ENCODE results near the gene SP6.

The SP6 gene

DNA sequence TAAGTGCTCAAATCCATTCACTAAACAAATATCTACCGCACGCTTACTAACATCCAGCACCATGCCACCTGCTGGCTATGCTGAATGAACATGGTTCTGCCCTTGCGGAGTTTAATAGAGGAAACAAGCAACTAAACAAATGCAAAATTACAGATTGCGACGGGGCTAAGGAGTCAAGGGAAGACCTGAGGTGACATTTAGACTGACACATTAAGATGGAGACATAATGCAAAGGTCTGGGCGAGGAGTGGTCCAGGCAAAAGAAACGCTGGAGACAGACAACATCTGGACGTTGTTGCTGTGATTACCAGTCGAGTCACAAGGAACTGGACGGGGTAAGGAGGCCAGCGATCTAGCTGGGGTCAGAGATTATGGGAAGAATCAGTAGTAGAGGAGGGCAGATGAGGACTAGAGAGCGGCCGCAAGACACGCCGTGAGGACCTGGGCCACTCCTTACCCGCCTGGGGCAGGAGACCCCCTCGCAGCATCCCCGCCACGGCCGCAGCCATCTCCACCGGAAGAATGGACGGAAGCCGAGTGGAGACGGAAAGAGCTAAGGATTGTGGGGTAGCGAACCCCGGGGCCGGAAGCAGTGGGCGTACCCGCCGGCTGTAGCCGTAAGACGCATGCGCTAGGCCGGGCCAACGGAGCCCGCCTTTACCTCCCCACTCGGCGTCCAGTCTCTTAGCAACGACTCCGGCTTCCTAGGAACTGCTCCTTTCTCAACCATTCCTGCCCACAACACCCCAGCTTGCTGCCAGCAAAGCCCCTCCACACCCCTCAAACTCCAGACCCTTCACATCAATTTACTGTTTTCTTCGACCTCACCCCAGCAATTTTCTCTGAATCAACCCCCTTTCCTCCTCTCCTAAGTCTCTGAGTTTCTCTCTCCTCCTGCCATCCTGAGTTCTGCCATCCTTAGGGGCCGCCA, 19.7 kb downstream of the SP6 start, which contains the start of the genes LRRC46 and MRPL10:
Gene LRRC46, plus strand, starts transcription at position 668 of the 931 bp plus-strand sequence. CDS start 320 bp downstream, outside the sequence.
Gene MRPL10, minus strand, starts transcription at position 539 of the 931 bp plus-strand sequence. Its CDS starts 30 bp downstream, at position 509.
- peak; percentile 91 for DNase-seq

DNA sequence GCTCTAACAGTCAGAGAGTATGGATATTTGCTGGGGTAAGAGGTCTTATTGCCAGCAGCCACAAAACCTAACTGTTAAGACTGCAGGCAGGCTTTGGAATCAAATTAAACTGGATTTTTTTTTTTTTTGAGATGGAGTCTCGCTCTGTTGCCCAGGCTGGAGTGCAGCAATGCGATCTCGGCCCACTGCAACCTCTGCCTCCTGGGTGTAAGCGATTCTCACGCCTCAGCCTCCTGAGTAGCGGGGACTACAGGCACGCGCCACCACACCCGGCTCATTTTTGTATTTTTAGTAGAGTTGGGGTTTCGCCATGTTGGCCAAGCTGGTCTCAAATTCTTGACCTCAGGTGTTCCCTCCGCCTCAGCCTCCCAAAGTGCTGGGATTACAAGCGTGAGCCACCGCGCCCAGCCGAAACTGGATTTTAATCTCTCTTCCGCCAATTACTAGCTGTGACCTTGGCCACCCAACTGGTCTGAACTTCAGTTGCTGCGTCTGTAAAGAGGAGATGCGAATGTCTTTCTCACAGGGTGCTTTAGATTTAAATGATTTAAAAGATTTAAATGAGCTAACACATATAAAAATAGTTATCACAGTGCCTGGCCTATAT, 20.5 kb downstream of the SP6 start:
- no peak for DNase-seq

DNA sequence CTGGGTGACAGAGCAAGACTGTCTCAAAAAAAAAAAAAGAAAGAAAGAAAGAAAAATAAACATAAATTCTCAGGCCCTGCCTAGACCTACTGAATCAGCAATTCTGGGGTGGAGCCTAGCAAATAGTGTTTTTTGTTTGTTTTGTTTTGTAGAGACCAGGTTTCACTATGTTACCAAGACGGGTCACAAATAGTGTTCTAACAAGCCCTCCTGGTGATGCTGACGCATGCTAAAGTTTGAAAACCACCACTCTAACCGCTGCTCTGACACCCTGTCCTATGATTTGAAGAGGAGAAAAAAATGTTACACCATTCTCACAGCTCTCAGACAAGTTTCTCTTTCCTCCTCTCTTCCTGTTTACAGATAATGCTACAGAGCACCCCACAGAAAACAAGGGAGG, 21.1 kb downstream of the SP6 start:
- no peak for DNase-seq

DNA sequence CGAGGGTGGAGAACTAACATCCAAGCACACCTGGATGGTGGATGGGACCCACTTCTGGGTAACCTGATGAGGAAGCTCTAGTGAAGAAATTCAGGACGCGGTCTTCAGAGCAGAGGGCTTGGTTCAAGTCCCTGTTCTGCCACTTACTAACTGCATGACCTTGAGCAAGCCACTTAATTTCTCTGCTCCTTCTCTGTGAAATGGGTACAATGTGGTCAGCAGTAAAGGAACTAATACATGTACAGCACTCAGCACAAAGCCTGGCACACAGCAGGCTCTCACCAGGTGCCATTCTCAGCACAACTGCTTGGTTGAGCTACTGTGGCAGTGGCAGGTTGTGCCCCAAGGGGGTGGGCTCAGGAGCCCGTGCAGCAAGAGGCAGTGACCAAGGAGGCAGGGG, 27.4 kb downstream of the SP6 start:
- DNase-seq = no peak

DNA sequence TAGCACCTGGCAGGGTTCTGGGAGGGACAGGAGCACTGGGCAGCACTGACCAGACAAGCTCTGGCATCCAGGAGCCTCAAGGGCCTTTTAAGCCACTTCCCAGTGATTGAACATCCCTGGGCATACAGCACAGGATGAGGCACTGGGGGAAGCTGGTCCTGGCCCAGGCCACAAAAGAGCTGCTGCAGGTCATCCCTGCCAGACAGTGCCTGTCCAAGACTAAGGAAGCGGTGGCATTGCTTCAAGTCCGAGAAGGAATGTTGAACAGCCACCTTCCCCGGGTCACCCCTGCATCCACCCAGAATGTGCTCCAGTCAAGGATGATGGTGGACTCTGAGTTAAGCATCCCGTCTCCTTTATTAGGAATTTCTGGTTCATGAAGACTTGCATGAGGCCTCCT, 28.2 kb downstream of the SP6 start:
- no peak for DNase-seq

DNA sequence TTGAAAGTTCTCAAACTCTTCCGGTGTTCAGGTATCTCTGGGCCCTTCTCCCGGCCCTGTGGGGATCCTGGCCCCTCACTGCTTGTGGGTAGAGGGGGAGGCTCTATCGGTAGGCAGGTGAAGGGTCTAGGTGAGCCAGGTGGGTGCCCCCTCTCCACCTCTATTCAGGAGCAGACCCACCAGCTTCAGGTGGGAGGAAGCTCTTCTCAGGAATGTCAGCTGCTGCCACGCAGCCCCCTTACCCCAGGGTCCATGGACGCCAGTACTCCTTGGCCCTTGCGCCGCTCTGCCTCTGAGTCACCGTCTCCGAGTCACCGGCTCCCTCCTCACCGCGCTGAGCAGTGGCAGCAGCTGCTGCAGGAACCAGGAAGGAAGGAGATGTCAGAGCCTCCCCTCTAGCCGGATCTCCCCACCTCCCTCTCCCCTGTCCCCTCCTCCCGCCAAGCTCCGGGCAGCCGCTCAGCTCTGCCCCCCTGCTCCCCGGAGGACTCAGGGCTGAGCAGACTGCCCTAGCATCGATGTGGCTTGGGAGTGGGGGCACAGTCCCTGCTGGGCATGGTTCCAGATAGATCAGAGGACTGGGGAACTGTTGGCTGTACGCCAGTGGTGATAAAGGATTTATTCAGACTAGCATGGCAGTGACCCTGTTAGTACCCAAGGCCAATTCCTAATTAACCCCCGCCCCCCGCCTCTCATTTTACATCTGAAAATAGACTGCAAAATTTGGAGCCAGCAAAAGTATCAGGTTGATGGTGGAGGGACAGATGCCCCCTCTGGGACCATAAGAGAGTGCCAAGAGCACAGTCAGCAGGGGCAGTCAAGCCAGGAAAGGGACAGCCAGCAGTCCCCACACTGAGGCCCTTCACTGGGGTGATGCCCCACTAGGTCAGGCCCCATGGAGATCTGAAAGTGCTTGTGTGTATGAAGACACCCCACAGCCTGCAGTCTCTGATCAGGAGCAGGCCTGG, 29.3 kb downstream of the SP6 start, which contains the start of gene OSBPL7:
Gene OSBPL7, minus strand, starts transcription at position 371 of the 968 bp plus-strand sequence. CDS start 1,516 bp downstream, outside the sequence.
- DNase-seq = peak; percentile 77

DNA sequence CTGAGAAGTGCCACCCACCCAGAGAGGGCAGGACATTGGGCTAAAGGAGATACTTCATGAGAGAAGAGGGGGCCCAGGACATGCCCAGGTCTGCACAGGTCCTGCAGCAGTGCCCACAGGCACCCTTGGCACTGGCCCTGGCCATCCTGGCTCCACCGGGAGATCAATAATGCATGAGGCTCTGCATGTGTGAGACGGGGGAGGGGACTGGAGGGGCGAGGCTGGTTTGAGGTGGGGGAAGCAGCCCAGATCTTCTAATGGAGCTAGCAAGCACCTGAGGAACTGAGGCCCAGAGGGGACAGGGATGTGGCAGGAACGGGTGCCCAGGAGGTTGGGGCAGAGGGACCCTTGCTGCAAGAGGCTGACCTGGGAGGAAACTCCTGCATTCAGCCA, 29.9 kb downstream of the SP6 start:
- no peak for DNase-seq

DNA sequence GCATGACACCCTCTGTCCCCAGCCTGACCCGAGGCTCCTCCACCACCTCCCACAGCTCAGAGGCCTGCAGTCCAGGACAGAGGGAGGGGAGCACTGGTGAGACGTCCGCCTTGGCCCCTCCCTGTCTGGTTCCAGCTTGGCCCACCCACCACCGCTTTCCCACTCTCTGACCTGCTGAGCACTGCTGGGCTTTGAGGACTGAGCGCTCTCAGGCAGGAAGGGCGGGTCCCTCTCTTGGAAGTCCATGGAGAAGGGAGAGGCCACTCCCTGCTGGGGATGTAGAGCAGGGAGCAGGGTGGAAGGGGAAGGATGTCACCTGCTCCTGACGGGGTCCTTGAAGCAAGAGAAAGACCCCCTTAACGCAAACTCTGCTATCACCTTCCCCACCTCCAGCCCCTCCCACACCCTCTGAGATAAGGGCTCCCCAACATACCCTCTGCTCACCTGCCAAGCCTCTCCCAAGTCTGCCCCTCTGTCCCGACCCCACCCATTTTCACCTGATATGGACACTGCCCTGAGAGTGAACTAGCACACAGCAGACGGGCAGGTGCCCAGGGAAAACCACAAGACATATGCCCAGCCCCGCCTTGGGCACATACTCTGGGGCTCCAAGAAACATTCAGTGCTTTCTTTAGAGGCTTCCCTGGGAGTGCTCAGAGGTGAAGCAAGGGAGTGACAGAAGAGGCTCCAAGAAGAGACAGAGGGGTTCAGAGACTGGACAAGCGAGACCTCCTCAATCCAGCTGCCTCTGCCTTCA, 30.8 kb downstream of the SP6 start:
- DNase-seq = no peak

DNA sequence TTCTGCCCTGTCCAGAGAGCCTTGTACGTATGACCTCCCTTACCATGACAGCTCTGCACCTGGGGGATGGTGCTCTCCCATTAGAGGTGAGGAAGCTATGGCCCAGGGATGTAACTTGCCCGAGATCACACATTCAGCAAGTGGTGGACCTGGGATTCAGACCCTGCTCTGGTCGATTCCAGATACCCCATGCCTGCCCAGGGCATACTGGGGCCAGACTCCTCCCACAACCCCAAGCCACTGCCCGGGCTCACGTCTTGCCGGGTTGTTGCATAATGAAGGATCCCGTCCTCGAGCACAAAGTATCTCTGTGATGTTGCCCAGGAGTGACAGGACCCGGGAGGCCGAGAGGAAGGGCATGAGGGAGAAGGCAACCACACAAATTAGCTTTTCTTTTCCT, 31.5 kb downstream of the SP6 start:
- no peak for DNase-seq

DNA sequence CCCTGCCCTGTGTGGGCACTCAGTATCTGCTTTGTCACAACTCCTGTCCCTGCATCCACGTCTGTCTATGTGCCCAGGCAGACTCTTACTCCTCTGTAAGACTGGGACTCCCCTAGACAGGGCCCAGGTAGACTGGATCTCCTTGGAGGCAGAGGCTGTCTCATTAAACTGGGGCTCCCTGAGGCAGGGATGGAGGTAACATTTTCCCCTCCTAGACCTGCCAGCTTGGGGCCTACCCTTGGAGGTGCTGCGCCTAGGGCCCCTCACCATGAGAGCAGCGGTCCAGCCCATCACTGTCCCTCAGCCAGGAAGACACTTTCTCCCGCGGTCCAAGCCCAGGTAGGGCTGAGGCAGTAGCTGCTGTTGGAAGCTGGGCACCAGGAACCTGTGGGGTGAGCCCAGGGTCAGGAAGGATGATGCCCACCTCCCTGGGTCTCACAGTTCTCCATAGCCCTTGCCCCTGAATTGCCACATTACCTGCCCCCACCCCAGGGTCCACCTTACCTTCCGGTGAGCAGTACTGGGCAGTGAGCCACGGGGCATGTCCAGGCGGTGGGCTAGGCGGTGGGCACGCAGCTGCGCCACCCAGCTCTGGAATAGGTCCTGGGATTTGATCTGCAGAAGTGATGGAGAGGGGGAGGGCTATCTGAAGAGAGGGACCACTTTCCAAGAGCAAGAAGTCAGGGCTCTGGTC, 32.8 kb downstream of the SP6 start:
- no peak for DNase-seq

DNA sequence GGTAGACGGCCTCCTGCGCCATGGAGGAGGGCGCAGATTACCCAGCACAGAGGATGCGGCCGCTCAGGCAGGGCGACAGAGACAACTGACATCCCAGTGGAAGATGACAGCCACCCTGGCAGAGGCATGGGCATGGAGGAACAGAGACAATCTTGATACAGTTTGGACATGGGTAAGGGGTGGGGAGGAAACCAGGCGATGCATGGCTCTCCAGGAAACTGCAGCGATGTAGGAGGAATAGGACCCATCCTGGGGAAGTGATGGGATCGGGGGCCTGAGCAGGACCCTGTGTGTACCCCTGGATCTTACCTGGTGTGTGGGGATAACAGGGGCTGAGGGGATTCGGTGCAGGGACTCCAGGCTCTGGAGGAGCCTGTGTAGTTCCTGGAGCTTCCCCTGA, 34.0 kb downstream of the SP6 start:
- no peak for DNase-seq

DNA sequence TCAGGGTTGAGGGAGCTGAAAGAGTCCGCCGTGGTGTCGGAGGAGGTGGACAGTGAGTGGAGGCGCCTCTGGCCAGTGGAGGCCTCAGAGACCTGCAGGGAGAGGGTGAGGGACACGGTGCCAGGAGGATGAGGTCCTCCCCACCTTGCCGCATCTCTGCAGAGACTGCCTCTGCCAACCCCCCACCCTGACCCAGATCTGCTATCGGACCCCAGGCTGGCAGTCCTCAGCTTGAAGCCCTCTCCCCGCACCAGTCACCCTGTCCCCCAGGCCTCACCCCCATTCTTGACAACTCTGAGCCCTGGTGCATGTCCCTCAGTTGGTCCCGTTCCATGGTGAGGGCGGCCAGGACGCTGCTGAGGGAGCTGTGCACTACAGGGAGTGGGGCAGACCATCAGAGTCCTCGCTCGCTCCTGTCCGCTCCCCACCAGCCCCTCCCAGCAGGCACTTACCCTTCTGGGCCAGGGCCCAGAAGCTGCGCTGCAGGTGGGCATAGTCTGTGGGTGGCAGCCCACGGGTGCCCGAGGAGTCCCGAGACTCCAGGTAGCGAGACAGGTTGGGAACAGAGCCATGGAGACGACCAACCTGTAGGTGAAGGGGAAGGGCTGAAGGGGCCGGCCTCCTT, 34.7 kb downstream of the SP6 start:
- DNase-seq = no peak

DNA sequence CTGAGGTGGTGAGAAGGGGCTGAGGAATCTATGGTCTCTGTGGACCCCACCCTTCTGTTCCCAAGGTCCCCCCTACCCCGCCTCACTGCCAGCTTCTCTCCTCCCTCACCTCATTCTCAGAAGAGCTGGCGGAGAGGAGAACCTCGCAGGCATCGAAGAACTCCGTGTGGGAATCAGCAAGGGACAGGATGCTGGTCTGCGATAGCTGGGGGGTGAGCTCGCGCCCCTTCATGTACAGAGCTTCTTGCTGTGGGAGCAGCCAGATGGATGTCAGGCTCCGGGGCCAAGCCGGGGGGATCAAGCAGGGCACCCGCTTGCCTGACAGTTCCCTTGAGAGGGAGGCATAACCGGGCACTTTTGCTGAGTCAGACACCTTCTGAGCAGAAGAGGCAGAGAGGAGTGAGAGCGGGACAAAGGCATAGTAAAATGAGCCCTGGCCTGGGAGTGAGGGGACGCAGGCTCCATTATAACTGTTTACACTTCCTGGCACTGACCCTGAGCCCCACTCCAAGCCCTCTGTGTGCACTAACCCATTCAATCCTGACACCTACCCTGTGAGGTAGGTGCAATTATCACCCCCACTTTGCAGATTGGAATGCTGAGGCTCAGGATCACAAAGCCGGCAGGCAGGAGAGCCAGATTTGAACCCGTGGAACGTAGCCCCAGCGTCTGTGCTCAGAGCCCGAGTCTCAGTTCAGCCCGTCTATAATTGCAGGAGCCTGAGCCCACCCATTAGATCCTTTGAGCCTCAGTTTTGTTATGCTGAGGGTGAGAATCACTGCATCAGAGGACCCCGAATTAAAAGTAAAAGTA, 35.7 kb downstream of the SP6 start:
- DNase-seq = no peak

DNA sequence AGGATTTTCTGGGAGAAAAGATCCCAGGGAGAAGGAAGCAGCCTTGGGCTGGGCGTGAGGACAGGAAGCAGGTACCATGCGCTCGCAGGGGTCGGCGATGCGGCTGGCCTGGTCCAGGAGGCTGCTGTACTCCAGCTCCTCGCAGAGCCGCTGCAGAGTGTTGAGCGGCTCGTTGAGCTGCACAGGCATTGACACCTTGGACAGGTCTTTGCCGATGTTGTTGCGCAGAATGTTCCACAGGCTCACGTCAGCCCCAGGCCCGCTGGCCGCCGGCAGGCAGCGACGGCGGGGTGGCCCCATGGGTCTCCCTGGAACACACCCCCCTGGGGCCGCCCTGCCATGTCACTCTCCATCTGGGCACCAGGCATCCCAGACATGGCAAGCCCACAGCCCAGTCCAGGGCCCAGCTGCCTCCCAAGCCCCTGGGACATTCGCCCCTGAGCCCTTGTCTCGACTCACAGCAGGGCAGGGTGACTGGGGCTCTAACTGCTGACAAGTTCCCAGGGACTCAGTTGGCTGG, 37.4 kb downstream of the SP6 start:
- DNase-seq = no peak

DNA sequence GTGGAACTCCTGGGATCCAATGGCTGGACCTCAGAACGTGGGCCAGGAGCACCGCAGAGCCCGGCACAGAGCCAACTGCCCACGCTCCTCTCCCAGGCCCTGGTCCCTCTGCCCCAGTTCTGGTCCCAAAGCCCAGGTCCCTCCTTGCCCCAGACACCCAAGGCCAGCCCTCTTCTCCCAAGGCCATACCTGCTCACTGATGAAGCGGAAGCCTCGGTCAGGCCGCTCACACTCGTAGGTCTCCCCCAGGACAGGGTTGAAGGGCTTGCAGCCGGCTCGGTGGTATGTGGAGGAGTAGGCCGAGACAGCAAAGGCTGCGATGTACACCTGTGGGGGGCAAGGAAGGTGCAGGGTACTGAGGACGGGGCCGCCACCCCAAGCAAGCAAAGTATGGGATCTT, 37.9 kb downstream of the SP6 start:
- DNase-seq = no peak

DNA sequence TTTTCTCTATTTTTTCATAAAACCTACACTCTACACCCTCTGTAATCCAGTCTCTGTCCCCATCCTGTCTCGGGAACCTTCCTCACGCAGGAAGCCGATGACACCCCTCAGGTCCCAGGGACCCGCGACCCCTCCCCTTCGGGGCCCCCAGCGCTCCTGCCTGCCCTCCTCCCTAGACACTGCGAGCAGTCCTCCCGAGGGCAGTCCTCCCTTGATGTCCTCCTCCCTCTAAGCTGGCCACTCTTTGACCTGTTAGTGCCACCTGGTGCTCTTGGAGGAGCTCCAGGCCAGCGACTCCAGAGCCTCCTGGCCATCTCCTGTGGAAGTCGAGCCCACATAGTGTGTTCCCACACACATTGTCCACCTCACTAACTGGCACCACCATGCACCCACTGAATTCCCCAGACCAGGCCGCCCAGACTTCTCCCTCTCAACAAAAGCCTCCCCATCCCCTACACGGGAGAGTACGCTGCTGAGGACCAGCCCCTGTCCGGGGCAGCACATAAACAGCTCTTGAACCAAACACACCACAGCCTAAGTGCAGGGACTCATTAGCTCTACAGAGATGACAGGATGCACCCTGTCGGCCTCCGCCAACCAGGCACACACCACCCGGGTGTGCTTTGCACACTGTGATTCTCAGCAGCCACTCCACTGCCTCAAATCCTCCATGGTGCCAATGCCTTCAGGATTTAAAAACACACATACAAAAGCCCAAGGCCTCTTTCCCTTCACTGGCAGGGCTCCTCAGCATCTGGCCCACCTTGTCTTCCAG, 38.6 kb downstream of the SP6 start:
- DNase-seq = no peak

DNA sequence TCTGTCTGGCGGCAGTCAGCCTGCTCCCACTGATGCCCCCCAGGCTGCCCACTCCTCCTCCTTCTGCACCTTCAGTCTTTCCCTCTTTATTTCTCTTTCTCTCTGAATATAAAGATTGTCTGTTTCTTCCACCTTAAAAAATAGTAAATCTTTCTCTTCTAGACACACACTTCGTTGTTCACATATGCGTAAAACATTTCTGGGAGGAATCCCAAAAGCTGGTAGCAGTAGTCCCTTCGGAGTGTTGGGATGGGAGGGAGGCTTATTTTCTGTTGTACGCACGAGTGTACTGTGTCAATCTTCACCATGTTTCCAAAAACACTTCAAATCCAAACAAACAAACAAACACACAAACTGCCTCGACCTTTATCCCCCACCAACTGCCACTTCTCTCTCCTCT, 39.3 kb downstream of the SP6 start:
- DNase-seq = no peak

DNA sequence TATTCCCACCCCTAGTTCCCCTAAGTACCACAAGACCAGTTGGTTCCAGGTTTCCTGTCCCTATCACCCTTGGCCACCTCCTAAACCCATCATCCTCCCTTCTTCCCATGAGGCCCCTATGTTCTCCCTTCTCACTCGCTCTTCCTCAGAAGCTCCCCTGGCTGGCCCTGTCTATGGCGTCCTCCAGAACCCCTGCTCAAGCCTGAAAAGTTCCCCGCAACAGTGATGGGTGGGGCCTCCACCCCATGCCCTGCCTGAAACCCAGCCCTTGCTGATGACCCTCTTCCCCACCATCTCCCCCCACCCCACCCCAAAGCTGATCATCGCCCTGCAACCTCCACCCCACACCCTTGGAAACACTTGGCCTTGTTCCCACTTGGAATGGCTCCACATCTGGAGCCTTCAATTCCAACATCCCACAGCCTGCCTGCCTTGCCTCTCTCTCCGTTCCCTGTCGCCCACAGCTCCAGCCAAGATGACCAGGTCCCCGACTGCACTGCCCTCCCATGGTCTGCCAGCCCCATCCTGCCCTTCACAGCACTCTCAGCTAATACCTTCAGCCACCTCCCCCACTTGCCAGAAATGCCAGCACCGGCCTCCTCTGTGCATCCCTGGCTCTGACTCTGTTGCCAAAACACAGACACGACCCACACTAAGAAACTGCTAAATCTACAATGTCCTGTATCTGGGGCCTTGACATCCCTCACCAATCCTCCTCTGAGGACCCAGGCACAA, 39.9 kb downstream of the SP6 start:
- DNase-seq = no peak

Data from stimulated activated CD4-positive, alpha-beta T cell treated with anti-CD3 and anti-CD28 coated beads, Interleukin-1b, Interleukin-23, amount 100 ng/mL, for 48 hours (primary cell).